A549 (cell line): ENCODE results near the gene CSNK2A3. TPM values are rescaled to one million over a fixed set of nuclear protein-coding genes. Genes with fewer than 3 reads are reported as not detected.

Source experiments
- ATAC-seq, 2 experiments: fragments of 200-7000 bp in 1 of 2; fragments of >200 bp in 1 of 2; cut with Nextera tagmentation in 1 of 2; cut with Tn5 transposase in 1 of 2; 3 replicates each; pipeline versions ENCODE4 v1.8.0 to v1.9.1; 2018 to 2020; ENCODE audit warnings: mild to moderate bottlenecking in 1 of 2, moderate library complexity in 1 of 2
- CTCF ChIA-PET: fragments of 300-600 bp; sonication (Branson Sonifier 250); formaldehyde crosslinking; extraction: SDS; loops from one replicate; lab custom pipeline; 2021; ENCODE audit warnings: antibody characterized with exemption, inconsistent platforms; lab: Yijun Ruan, JAX
- POLR2A ChIA-PET: fragments of 350-600 bp; formaldehyde crosslinking; extraction: SDS; loops from one replicate; lab custom pipeline; 2021; ENCODE audit warnings: antibody characterized with exemption, inconsistent platforms; lab: Yijun Ruan, JAX
- DNase-seq, 2 experiments: peaks; one replicate each; pipeline versions ENCODE4 v3.0.0 to v3.0.0-alpha.2; 2011 to 2016; ENCODE audit warnings: low read depth in 1 of 2, low spot score in 1 of 2
- FAIRE-seq: peaks from 2 replicates; lab custom pipeline; 2011; peaks lifted over from hg19 to GRCh38; lab: Jason Lieb, UNC
- H3K27ac ChIP-seq, 2 experiments: fragments of >200 bp; sonication (Bioruptor Twin); formaldehyde crosslinking; 3 replicates each; pipeline ENCODE4 v1.5.1; 2016 to 2017
- H3K4me1 ChIP-seq: fragments of >200 bp; sonication (Bioruptor Twin); formaldehyde crosslinking; 3 replicates; pipeline ENCODE4 v1.6.1; 2016
- H3K4me2 ChIP-seq: fragments of >200 bp; sonication (Bioruptor Twin); formaldehyde crosslinking; 3 replicates; pipeline ENCODE4 v1.6.1; 2016
- H3K4me3 ChIP-seq: fragments of >200 bp; sonication (Bioruptor Twin); formaldehyde crosslinking; 3 replicates; pipeline ENCODE4 v1.5.1; 2016
- H3K9me3 ChIP-seq: fragments of >200 bp; sonication (Bioruptor Twin); formaldehyde crosslinking; 3 replicates; pipeline ENCODE4 v1.6.1; 2016
- CBX2 ChIP-seq: fragments of 200-600 bp; sonication (generic); IDR thresholded peaks from 2 replicates; pipeline ENCODE4 v1.6.1; 2016; ENCODE audit warnings: low read depth, mild to moderate bottlenecking, borderline replicate concordance
- EHMT2 ChIP-seq: fragments of 200-600 bp; sonication (generic); IDR thresholded peaks from 2 replicates; pipeline ENCODE4 v1.6.1; 2016; ENCODE audit warnings: antibody characterized with exemption, low read depth, mild to moderate bottlenecking, moderate library complexity
- ESRRA ChIP-seq: fragments of 150-350 bp; IDR thresholded peaks from 2 replicates; pipeline ENCODE4 v1.6.1; 2014; ENCODE audit warnings: mild to moderate bottlenecking, low read length, borderline replicate concordance
- HEYL ChIP-seq: fragments of 250-450 bp; sonication (Bioruptor Pico); IDR thresholded peaks from 2 replicates; pipeline ENCODE4 v1.8.0; 2021; ENCODE audit warnings: mild to moderate bottlenecking, moderate library complexity
- HOXA7 ChIP-seq: fragments of 250-450 bp; sonication (Bioruptor Pico); IDR thresholded peaks from 2 replicates; pipeline ENCODE4 v1.5.0; 2020; ENCODE audit warnings: mild to moderate bottlenecking, moderate library complexity
- HOXB13 ChIP-seq: fragments of 250-450 bp; sonication (Bioruptor Pico); IDR thresholded peaks from 2 replicates; pipeline ENCODE4 v1.5.0; 2020; ENCODE audit warnings: low read depth, mild to moderate bottlenecking, moderate library complexity
- JUNB ChIP-seq: fragments of >200 bp; sonication (Bioruptor Twin); formaldehyde crosslinking; IDR thresholded peaks from 2 replicates; pipeline ENCODE4 v1.6.1; 2016
- NPAS2 ChIP-seq: fragments of 250-450 bp; sonication (Bioruptor Pico); IDR thresholded peaks from 2 replicates; pipeline ENCODE4 v1.8.0; 2022; ENCODE audit warnings: mild to moderate bottlenecking, moderate library complexity, borderline replicate concordance
- RAD21 ChIP-seq, 2 experiments: fragments of >200 bp in 1 of 2; sonication (Bioruptor Twin) in 1 of 2; formaldehyde crosslinking in 1 of 2; IDR thresholded peaks in 1 of 2; conservative IDR thresholded peaks in 1 of 2; 2 replicates in 1 of 2; 3 replicates in 1 of 2; pipeline ENCODE4 v1.6.1; 2012 to 2018; ENCODE audit warnings: inconsistent platforms in 1 of 2
- RFX5 ChIP-seq: fragments of 450-650 bp; IDR thresholded peaks from 2 replicates; pipeline ENCODE4 v1.7.1; 2014; ENCODE audit warnings: antibody characterized with exemption, mild to moderate bottlenecking, moderate library complexity
- RNF2 ChIP-seq: fragments of 200-600 bp; sonication (generic); IDR thresholded peaks from 2 replicates; pipeline ENCODE4 v1.6.1; 2016; ENCODE audit warnings: low read depth, mild to moderate bottlenecking, antibody characterized with exemption, moderate library complexity, borderline replicate concordance
- SMC3 ChIP-seq: fragments of >200 bp; sonication (Bioruptor Twin); formaldehyde crosslinking; IDR thresholded peaks from 3 replicates; pipeline ENCODE4 v1.6.1; 2018; ENCODE audit warnings: inconsistent platforms
- SREBF2 ChIP-seq: fragments of 450-650 bp; IDR thresholded peaks from 2 replicates; pipeline ENCODE4 v1.6.1; 2014; ENCODE audit warnings: mild to moderate bottlenecking, moderate library complexity
- TFCP2L1 ChIP-seq: fragments of 250-450 bp; sonication (Bioruptor Pico); IDR thresholded peaks from 2 replicates; pipeline ENCODE4 v1.5.0; 2021; ENCODE audit warnings: mild to moderate bottlenecking
- ZFP36 ChIP-seq: fragments of 450-650 bp; IDR thresholded peaks from 2 replicates; pipeline ENCODE4 v1.6.1; 2014; ENCODE audit warnings: borderline replicate concordance; ENCODE audit not compliant: partially characterized antibody
- ZNF302 ChIP-seq: fragments of 250-450 bp; sonication (Bioruptor Pico); IDR thresholded peaks from 2 replicates; pipeline ENCODE4 v1.9.0; 2021; ENCODE audit warnings: inconsistent platforms, mild to moderate bottlenecking, moderate library complexity
- ZSCAN20 ChIP-seq: fragments of 250-450 bp; sonication (Bioruptor Pico); IDR thresholded peaks from 2 replicates; pipeline ENCODE4 v1.8.0; 2022; ENCODE audit warnings: mild to moderate bottlenecking, moderate library complexity
- WGBS: methylation state at CpG from one replicate; pipeline ENCODE4 v1.1.6; 2017; ENCODE audit errors: missing lambda C conversion rate; 5-methylcytosine and 5-hydroxymethylcytosine counted together
- polyA plus RNA-seq, 4 experiments: library from polyadenylated mRNA; depleted of rRNA in 3 of 4; stranded (reverse); fragments of >200 nt; fragmentation: RNase III in 1 of 4; extraction: RNeasy Plus Mini Kit Qiagen cat#74134 plus additional on column Dnase treatment in 1 of 4; gene quantifications; 2 replicates in 3 of 4; 3 replicates in 1 of 4; pipeline ENCODE4 v1.2.3, GENCODE V29; 2011 to 2017
- TF ChIP-seq, protein P1 (sequence below): fragments of >200 bp; sonication (Bioruptor Twin); formaldehyde crosslinking; IDR thresholded peaks from 3 replicates; pipeline ENCODE4 v1.5.1; 2016
- TF ChIP-seq, protein P2 (sequence below): fragments of 200-600 bp; sonication (generic); IDR thresholded peaks from 2 replicates; pipeline ENCODE4 v1.6.1; 2016; ENCODE audit warnings: antibody characterized with exemption, mild to moderate bottlenecking, moderate library complexity
- TF ChIP-seq, protein P3 (sequence below): fragments of 150-350 bp; IDR thresholded peaks from 2 replicates; pipeline ENCODE4 v1.6.1; 2014; ENCODE audit warnings: low read depth, mild to moderate bottlenecking, low read length
- TF ChIP-seq, protein P4 (sequence below): fragments of 250-450 bp; sonication (Bioruptor Pico); IDR thresholded peaks from 2 replicates; pipeline ENCODE4 v1.5.0; 2020; ENCODE audit warnings: low read depth, mild to moderate bottlenecking, moderate library complexity

The CSNK2A3 gene
- polyA plus RNA-seq, 2 of the 4 experiments (the other 2 are of a cell fraction) = 4.4 to 5.7 TPM

DNA sequence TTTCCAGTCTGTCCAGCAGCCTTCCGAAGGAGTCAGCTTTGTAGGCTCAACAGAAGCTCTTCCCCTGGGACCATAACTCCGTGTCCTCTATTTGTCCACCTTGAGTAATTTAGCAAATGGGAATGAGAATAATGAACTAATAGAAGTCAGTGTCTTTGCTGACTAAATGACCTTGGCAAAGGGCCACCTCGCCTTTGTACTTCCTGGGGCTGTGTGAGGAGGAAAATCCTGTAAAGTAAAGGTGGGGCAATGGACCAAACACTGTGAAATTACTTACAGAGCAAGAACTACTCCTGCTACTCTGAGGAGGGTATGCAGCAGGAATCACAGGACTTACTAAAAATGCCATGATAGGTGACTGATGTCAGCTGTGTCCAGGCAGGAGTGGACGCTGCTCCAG, 36.2 kb upstream of the CSNK2A3 start:
- CTCF ChIA-PET = interaction anchor here (1.0 kb wide), 2 partner anchors 13 to 23 kb away, joined by 3 to 4 read pairs; no protein-coding TSS in a partner anchor

DNA sequence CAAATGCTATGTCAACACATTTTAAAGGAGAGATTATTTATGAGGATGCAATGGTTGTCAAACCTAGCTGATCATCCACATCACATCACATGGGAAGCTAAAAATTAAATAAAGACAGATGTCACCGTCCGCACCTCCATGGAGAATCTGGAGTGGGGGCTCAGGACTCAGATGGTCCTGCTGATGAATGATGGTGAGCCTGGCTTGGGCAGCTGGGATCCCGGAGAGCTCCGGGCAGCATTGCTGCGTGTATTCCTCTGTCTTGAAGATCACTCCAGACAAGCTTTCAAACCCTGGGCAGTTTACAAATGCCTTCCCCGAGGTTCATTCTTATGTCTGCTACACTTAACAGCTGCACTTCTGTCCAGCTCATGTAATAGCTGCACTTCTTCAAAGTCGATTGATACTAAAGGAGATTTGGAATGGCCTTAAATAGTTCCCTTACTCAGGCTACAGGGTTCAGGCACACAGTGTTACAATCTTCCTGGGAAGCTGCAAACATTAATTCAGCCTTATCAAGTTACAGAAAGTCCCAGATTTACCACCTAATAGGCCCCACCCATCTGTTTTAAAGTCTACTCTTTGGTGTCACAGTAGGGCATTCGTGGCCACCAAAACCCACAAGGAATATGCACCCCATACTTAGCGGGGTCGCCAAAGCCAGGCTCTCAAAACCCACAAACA, 34.7 kb upstream of the CSNK2A3 start:
- ChIA-PET CTCF (no interaction called here), POLR2A (no interaction called here)
- WGBS = 79% methylated on average over 10 of the region's 10 CpGs
- ATAC-seq = no peak
- Histone ChIP-seq H3K4me3 (no peak overlapping the region), H3K27ac (no peak overlapping the region), H3K9me3 (no peaks in the 10 kb centered on the region), H3K4me2 (no peak overlapping the region), H3K4me1 (0 out of 3 replicates have a peak, but pooled peaks cover 8% of the 10 kb centered on the region)
- TF ChIP-seq HOXB13 (CRISPR knock-in tag) = no peak
- TF ChIP-seq, protein P1, sequence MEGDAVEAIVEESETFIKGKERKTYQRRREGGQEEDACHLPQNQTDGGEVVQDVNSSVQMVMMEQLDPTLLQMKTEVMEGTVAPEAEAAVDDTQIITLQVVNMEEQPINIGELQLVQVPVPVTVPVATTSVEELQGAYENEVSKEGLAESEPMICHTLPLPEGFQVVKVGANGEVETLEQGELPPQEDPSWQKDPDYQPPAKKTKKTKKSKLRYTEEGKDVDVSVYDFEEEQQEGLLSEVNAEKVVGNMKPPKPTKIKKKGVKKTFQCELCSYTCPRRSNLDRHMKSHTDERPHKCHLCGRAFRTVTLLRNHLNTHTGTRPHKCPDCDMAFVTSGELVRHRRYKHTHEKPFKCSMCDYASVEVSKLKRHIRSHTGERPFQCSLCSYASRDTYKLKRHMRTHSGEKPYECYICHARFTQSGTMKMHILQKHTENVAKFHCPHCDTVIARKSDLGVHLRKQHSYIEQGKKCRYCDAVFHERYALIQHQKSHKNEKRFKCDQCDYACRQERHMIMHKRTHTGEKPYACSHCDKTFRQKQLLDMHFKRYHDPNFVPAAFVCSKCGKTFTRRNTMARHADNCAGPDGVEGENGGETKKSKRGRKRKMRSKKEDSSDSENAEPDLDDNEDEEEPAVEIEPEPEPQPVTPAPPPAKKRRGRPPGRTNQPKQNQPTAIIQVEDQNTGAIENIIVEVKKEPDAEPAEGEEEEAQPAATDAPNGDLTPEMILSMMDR = no peak
- no peak for FAIRE-seq
- DNase-seq = no peak

More for the DNA sequence above, 36.2 kb upstream of the CSNK2A3 start:
- no peak overlapping the region for H3K4me2 ChIP-seq
- H3K4me3 ChIP-seq = no peak overlapping the region
- H3K9me3 ChIP-seq = no peaks in the 10 kb centered on the region
- FAIRE-seq (no peak), ATAC-seq (no peak), DNase-seq (no peak)
- POLR2A ChIA-PET = no interaction called here
- no peak overlapping the region for H3K27ac ChIP-seq
- whole genome bisulfite sequencing = 81% methylated on average over 4 of the region's 4 CpGs
- TF ChIP-seq EHMT2 (no peak), TFCP2L1 (no peak), ZSCAN20 (CRISPR knock-in tag) (no peak), HEYL (CRISPR knock-in tag) (no peak), NPAS2 (no peak), ESRRA (no peak), HOXA7 (CRISPR knock-in tag) (no peak), RAD21 (conservative IDR thresholded peaks at IDR 0.05 in 1 of 2, IDR thresholded peaks at IDR 0.05 in 1 of 2) (no peak), SREBF2 (no peak), RNF2 (no peak), ZFP36 (no peak), SMC3 (no peak), JUNB (no peak), ZNF302 (CRISPR knock-in tag) (no peak), CBX2 (no peak), RFX5 (no peak)
- TF ChIP-seq, protein P2, sequence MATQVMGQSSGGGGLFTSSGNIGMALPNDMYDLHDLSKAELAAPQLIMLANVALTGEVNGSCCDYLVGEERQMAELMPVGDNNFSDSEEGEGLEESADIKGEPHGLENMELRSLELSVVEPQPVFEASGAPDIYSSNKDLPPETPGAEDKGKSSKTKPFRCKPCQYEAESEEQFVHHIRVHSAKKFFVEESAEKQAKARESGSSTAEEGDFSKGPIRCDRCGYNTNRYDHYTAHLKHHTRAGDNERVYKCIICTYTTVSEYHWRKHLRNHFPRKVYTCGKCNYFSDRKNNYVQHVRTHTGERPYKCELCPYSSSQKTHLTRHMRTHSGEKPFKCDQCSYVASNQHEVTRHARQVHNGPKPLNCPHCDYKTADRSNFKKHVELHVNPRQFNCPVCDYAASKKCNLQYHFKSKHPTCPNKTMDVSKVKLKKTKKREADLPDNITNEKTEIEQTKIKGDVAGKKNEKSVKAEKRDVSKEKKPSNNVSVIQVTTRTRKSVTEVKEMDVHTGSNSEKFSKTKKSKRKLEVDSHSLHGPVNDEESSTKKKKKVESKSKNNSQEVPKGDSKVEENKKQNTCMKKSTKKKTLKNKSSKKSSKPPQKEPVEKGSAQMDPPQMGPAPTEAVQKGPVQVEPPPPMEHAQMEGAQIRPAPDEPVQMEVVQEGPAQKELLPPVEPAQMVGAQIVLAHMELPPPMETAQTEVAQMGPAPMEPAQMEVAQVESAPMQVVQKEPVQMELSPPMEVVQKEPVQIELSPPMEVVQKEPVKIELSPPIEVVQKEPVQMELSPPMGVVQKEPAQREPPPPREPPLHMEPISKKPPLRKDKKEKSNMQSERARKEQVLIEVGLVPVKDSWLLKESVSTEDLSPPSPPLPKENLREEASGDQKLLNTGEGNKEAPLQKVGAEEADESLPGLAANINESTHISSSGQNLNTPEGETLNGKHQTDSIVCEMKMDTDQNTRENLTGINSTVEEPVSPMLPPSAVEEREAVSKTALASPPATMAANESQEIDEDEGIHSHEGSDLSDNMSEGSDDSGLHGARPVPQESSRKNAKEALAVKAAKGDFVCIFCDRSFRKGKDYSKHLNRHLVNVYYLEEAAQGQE = no peak
- TF ChIP-seq, protein P3, sequence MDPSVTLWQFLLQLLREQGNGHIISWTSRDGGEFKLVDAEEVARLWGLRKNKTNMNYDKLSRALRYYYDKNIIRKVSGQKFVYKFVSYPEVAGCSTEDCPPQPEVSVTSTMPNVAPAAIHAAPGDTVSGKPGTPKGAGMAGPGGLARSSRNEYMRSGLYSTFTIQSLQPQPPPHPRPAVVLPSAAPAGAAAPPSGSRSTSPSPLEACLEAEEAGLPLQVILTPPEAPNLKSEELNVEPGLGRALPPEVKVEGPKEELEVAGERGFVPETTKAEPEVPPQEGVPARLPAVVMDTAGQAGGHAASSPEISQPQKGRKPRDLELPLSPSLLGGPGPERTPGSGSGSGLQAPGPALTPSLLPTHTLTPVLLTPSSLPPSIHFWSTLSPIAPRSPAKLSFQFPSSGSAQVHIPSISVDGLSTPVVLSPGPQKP = no peak
- TF ChIP-seq, protein P4, sequence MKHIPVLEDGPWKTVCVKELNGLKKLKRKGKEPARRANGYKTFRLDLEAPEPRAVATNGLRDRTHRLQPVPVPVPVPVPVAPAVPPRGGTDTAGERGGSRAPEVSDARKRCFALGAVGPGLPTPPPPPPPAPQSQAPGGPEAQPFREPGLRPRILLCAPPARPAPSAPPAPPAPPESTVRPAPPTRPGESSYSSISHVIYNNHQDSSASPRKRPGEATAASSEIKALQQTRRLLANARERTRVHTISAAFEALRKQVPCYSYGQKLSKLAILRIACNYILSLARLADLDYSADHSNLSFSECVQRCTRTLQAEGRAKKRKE (CRISPR knock-in tag) = no peak
- H3K4me1 ChIP-seq = 0 out of 3 replicates have a peak, but pooled peaks cover 8% of the 10 kb centered on the region
